DMS53 (cell line): ENCODE measurements around the gene MCM6.
A peak's percentile ranks its signal among the peaks of the same experiment; 100 is the strongest.
"Not testable (repeated sequence)": the region's sequence is repeated elsewhere in the genome, so short reads cannot be mapped to it uniquely, and the experiment has no call there.

ENCODE experiments used
- DNase-seq: peaks from one replicate; lab custom pipeline; 2025; lab: John Stamatoyannopoulos, UW

The MCM6 gene

GRCh38 chr2:135821190-135821589 lies 55.1 kb downstream of the MCM6 start:
- DNase-seq: no peak

- peak; percentile 51 for DNase-seq
These were observed 56.1 kb downstream of the MCM6 start for GRCh38 chr2:135820003-135820618.

- DNase-seq: peak; percentile 26
These were observed 57.2 kb downstream of the MCM6 start for GRCh38 chr2:135818937-135819610.

- no peak for DNase-seq
These were observed 58.3 kb downstream of the MCM6 start for GRCh38 chr2:135817951-135818350.

GRCh38 chr2:135817466-135817865 lies 58.8 kb downstream of the MCM6 start:
- DNase-seq: no peak

- DNase-seq: no peak
These were observed 61.0 kb downstream of the MCM6 start for GRCh38 chr2:135815269-135815668.

GRCh38 chr2:135812907-135813511 lies 63.2 kb downstream of the MCM6 start:
- no peak for DNase-seq

GRCh38 chr2:135807874-135808273 lies 68.4 kb downstream of the MCM6 start:
- not testable (repeated sequence) for DNase-seq

- DNase-seq: no peak
These were observed 73.0 kb downstream of the MCM6 start for GRCh38 chr2:135803278-135803677.

- no peak for DNase-seq
These were observed 73.9 kb downstream of the MCM6 start for GRCh38 chr2:135802350-135802749.

- DNase-seq: no peak
These were observed 75.5 kb downstream of the MCM6 start for GRCh38 chr2:135800513-135801460.

- no peak for DNase-seq
These were observed 76.5 kb downstream of the MCM6 start for GRCh38 chr2:135799738-135800137.

GRCh38 chr2:135798762-135799161 lies 77.5 kb downstream of the MCM6 start:
- DNase-seq: no peak

- no peak for DNase-seq
These were observed 78.0 kb downstream of the MCM6 start for GRCh38 chr2:135798275-135798705.

GRCh38 chr2:135797497-135798274 lies 78.6 kb downstream of the MCM6 start:
- peak; percentile 57 for DNase-seq

GRCh38 chr2:135796606-135797005 lies 79.6 kb downstream of the MCM6 start:
- DNase-seq: no peak

- not testable (repeated sequence) for DNase-seq
These were observed 80.6 kb downstream of the MCM6 start for GRCh38 chr2:135795641-135796040.

- DNase-seq: no peak
These were observed 83.7 kb downstream of the MCM6 start for GRCh38 chr2:135792401-135793150.

- DNase-seq: no peak
These were observed 84.6 kb downstream of the MCM6 start for GRCh38 chr2:135791418-135792190.

- DNase-seq: no peak
These were observed 85.8 kb downstream of the MCM6 start for GRCh38 chr2:135790423-135790822.
